Tibial nerve (tissue), 4 donors: ENCODE measurements around the gene RASL10A. TPM values are rescaled to one million over a fixed set of nuclear protein-coding genes. Genes with fewer than 3 reads are reported as not detected.

ENCODE experiments used
- DNase-seq, 2 donors: peaks; one replicate each; pipeline ENCODE4 v3.0.0-alpha.2; 2019; ENCODE audit warnings: low spot score in 2 of 2
- H3K27ac ChIP-seq, 4 donors: fragments of 200-600 bp; sonication (generic) in 3 of 4; one replicate each; pipeline ENCODE4 v1.5.1; 2017 to 2019; ENCODE audit warnings: mild to moderate bottlenecking in 1 of 4
- H3K27me3 ChIP-seq, 2 donors: fragments of 200-600 bp; sonication (generic) in 1 of 2; one replicate each; pipeline versions ENCODE4 v1.5.1 to v1.6.0; 2017 to 2019
- H3K36me3 ChIP-seq, 3 donors: fragments of 200-600 bp; sonication (generic); one replicate each; pipeline ENCODE4 v1.5.1; 2018 to 2019
- H3K4me1 ChIP-seq, 4 donors: fragments of 200-600 bp; sonication (generic) in 3 of 4; one replicate each; pipeline ENCODE4 v1.5.1; 2017 to 2019
- H3K4me3 ChIP-seq, 4 donors: fragments of 200-600 bp; sonication (generic) in 3 of 4; one replicate each; pipeline ENCODE4 v1.5.1; 2017 to 2019; ENCODE audit warnings: mild to moderate bottlenecking in 1 of 4, moderate library complexity in 1 of 4
- H3K9me3 ChIP-seq, 4 donors: fragments of 200-600 bp; sonication (generic) in 3 of 4; one replicate each; pipeline ENCODE4 v1.5.1; 2017 to 2019
- EP300 ChIP-seq, 2 donors: sonication (generic); formaldehyde crosslinking; IDR thresholded peaks; one replicate each; pipeline ENCODE4 v1.6.1; 2017; ENCODE audit warnings: antibody characterized with exemption in 2 of 2, mild to moderate bottlenecking in 1 of 2
- POLR2A ChIP-seq, 2 donors: fragments of 450-650 bp; IDR thresholded peaks; one replicate each; pipeline ENCODE4 v1.6.1; 2017; ENCODE audit warnings: antibody characterized with exemption in 2 of 2, mild to moderate bottlenecking in 2 of 2, moderate library complexity in 2 of 2
- WGBS, 2 donors: methylation state at CpG; one replicate each; pipeline ENCODE4 v1.1.5; 2018; 5-methylcytosine and 5-hydroxymethylcytosine counted together
- total RNA-seq, 4 donors: library from RNA; depleted of rRNA; stranded (reverse); fragments of >200 nt; gene quantifications; one replicate each; pipeline ENCODE4 v1.1.0, GENCODE V29; 2016
- TF ChIP-seq, protein P1 (sequence below), 5 experiments: fragments of 200-600 bp in 3 of 5; fragments of 450-650 bp in 2 of 5; sonication (generic) in 3 of 5; IDR thresholded peaks; one replicate each; pipeline ENCODE4 v1.5.1; 2016 to 2019; ENCODE audit warnings: antibody characterized with exemption in 5 of 5, mild to moderate bottlenecking in 3 of 5, moderate library complexity in 2 of 5

Gene RASL10A
- total RNA-seq, 4 donors from 2014 or later: 2.2 to 6.6 (median 3.3) TPM; not detected in 1

DNA sequence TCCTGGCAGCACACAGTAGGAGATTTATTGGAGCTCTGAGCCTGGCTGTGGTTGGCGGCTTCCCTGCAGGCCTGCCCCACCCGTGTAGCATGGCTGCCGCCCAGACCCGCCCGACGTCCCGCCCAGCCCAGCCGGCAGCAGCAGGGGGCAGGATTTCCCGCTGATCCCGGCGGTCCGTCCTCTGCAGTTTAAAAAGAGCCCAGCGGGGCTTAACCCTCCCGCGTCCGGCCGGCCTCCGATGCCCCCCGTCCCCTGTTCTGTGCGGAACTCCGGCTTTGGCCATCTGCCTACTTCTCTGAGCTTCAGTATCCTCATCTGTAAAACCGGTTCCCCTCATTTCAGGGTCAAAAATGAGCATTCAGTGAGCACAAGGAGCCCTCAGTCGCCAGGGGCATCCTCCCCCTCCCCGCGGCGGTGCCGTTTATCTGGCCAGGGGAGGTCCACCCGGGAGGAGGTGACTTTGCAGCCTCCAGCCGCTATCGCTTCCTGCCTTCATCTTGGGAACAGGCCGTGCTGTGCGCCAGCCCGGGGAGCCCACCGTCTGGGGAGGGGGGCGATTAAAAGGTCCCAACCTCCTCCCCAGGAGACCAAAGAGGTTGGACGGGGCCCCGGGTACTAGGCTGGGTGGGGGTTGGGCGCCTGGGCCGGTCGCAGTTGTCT lies 9.2 kb downstream of the RASL10A start, which contains the start of gene GAS2L1:
GAS2L1 (plus strand) TSS at position 476 of the 660 bp plus-strand sequence. CDS start 1,456 bp downstream, outside the sequence.
- peak within 1 kb of the TSS; percentile 83 to 96 (median 90) for H3K4me3 ChIP-seq
- peaks cover 0 to 6% (median 0%) of the 10 kb centered on the region in 3 donors for H3K36me3 ChIP-seq
- TF ChIP-seq, protein P1, sequence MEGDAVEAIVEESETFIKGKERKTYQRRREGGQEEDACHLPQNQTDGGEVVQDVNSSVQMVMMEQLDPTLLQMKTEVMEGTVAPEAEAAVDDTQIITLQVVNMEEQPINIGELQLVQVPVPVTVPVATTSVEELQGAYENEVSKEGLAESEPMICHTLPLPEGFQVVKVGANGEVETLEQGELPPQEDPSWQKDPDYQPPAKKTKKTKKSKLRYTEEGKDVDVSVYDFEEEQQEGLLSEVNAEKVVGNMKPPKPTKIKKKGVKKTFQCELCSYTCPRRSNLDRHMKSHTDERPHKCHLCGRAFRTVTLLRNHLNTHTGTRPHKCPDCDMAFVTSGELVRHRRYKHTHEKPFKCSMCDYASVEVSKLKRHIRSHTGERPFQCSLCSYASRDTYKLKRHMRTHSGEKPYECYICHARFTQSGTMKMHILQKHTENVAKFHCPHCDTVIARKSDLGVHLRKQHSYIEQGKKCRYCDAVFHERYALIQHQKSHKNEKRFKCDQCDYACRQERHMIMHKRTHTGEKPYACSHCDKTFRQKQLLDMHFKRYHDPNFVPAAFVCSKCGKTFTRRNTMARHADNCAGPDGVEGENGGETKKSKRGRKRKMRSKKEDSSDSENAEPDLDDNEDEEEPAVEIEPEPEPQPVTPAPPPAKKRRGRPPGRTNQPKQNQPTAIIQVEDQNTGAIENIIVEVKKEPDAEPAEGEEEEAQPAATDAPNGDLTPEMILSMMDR (IDR thresholded peaks at IDR 0.05): peak; percentile 67 to 89 (median 74)
- peak in 1 of 2 donors; percentile 66 for TF ChIP-seq EP300 (IDR thresholded peaks at IDR 0.05)
- no peak for TF ChIP-seq POLR2A (IDR thresholded peaks at IDR 0.05)
- no peaks in the 10 kb centered on the region for H3K27me3 ChIP-seq
- no peaks in the 10 kb centered on the region for H3K9me3 ChIP-seq
- H3K27ac ChIP-seq: peak within 1 kb of the TSS; percentile 89 to 94 (median 92)
- 1% methylated on average over 30 to 40 of the region's 40 CpGs for WGBS, 2 donors
- DNase-seq: peak; percentile 68 to 72
- H3K4me1 ChIP-seq: peaks cover 0 to 65% (median 51%) of the 10 kb centered on the region in 4 donors

DNA sequence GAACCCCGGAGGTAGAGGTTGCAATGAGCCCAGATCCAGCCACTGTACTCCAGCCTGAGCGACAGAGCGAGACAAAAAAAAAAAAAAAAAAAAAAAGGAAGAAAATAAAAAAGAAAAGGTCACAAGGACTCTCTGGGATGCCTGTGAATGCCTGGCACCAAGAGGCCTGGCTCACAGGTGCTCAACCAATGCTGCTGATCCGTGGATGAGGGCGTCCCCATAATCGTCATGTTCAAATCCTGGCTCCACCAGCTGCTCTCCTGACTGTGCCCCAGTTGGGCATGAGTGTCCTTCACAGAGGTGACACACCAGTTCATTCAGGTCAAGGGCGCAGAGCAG lies 9.7 kb downstream of the RASL10A start:
- 41 to 54% methylated on average over 7 of the region's 7 CpGs for WGBS, 2 donors
- peak overlapping the region in 2 of 4 donors; percentile 83 to 92 for H3K4me3 ChIP-seq

DNA sequence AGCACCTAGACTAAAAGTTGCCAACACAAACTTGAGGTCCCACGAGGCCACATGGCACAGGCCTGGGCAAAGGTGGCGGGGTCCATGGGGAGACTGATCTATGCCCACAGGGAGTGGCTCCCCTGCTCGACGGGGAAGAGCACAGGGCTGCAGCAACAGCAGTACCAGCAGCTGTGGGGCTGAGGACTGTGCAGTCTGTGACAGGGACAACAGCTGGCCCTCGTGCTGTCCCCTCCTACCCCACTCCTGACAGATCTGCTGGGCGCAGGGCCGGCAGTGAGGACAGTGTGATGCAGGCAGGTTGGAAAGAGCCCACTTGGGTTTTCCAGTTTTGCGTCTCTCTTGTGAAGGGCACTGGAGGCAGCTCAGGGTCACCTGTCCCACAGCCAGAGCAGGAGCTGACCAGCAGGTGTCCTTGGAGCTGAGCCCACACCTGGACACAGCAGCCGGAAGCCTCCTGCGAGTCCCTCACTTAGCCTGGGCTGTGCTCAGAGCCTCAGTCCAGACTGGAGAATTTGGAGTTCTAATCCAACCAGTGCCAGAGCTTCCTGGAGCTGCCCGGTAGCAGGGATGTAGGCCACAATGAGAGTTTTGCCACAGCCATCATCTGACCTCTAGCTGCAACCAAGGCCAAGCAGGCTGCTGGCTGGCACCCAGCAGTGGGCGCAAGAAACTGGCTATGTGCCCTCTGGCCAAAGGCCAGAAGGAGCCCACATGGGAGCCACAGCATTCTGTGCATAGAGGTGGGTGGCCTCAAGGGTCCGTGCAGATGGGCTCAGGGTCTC lies 12.6 kb downstream of the RASL10A start:
- H3K4me3 ChIP-seq: no peak overlapping the region
- peak overlapping the region; percentile 13 to 67 (median 38) for H3K27ac ChIP-seq
- TF ChIP-seq EP300 (IDR thresholded peaks at IDR 0.05): no peak
- TF ChIP-seq, protein P1 (IDR thresholded peaks at IDR 0.05): peak in 1 of 5 experiments; percentile 13
- no peak for DNase-seq
- peaks cover 0 to 40% (median 18%) of the 10 kb centered on the region in 3 donors for H3K36me3 ChIP-seq
- WGBS, 2 donors: 48 to 57% methylated on average over 9 to 13 of the region's 13 CpGs
- peaks cover 0 to 31% (median 21%) of the 10 kb centered on the region in 4 donors for H3K4me1 ChIP-seq
- H3K9me3 ChIP-seq: no peaks in the 10 kb centered on the region
- H3K27me3 ChIP-seq: no peaks in the 10 kb centered on the region

More for the DNA sequence above, 9.7 kb downstream of the RASL10A start:
- no peak for TF ChIP-seq POLR2A (IDR thresholded peaks at IDR 0.05)
- TF ChIP-seq, protein P1 (IDR thresholded peaks at IDR 0.05): no peak
- no peak for TF ChIP-seq EP300 (IDR thresholded peaks at IDR 0.05)
- H3K36me3 ChIP-seq: peaks cover 0 to 11% (median 0%) of the 10 kb centered on the region in 3 donors
- DNase-seq: no peak
- H3K9me3 ChIP-seq: no peaks in the 10 kb centered on the region
- peak overlapping the region in 2 of 4 donors; percentile 93 to 94 for H3K27ac ChIP-seq
- H3K27me3 ChIP-seq: no peaks in the 10 kb centered on the region
- peaks cover 0 to 60% (median 48%) of the 10 kb centered on the region in 4 donors for H3K4me1 ChIP-seq

DNA sequence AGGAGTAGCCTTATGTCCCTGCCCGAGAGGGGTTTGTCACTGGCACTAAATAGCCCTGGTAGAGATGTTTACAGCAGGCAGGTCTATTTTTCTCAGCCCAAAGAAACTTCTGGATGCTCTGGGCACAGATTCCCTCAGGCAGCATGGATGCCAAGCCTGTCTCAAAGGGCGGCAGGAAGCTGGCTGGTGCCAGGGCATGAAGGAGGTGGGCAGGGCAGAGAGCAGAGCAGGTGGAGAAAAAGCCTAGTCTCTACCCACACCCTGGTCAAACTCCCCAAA lies 13.2 kb downstream of the RASL10A start:
- no peak for DNase-seq
- H3K4me3 ChIP-seq: no peak overlapping the region
- TF ChIP-seq POLR2A (IDR thresholded peaks at IDR 0.05) (no peak), EP300 (IDR thresholded peaks at IDR 0.05) (no peak)
- TF ChIP-seq, protein P1 (IDR thresholded peaks at IDR 0.05): no peak
- H3K27me3 ChIP-seq: no peaks in the 10 kb centered on the region
- peaks cover 0 to 26% (median 16%) of the 10 kb centered on the region in 4 donors for H3K4me1 ChIP-seq
- H3K9me3 ChIP-seq: no peaks in the 10 kb centered on the region
- WGBS, 2 donors: 61 to 64% methylated on average over 2 of the region's 2 CpGs
- H3K27ac ChIP-seq: peak overlapping the region in 3 of 4 donors; percentile 13 to 67 (median 45)
- H3K36me3 ChIP-seq: peaks cover 0 to 46% (median 24%) of the 10 kb centered on the region in 3 donors
